DOHH2 (cell line): ENCODE data around the gene LBH.

Experiments
- CTCF ChIP-seq: fragments of 200-600 bp; sonication (generic); IDR thresholded peaks from one replicate; pipeline ENCODE4 v1.5.1; 2014; ENCODE audit warnings: antibody characterized with exemption, mild to moderate bottlenecking, low read depth, low read length; ENCODE audit not compliant: poor library complexity, severe bottlenecking
- EZH2phosphoT487 ChIP-seq: fragments of 200-600 bp; sonication (generic); IDR thresholded peaks from 2 replicates; pipeline ENCODE4 v1.6.1; 2017; ENCODE audit warnings: borderline replicate concordance, mild to moderate bottlenecking, antibody characterized with exemption, low read length, moderate library complexity, mixed read lengths

- TF ChIP-seq CTCF (no peak), EZH2phosphoT487 (no peak)
These were observed 7.9 kb upstream of the LBH start for GRCh38 chr2:30223413-30223874.
